IMR-90 (cell line): Measurements from ENCODE around the gene MRPL12. TPM values are rescaled to one million over a fixed set of nuclear protein-coding genes. Genes with fewer than 3 reads are reported as not detected.

ENCODE experiments used
- ATAC-seq: fragments of 200-7000 bp; cut with Tn5 transposase; 2 replicates; pipeline ENCODE4 v1.9.1; 2020; ENCODE audit warnings: low read depth, mild to moderate bottlenecking, moderate library complexity
- BruUV-seq: library from RNA; stranded (reverse); fragments of 400-500 nt; replicated peaks from 2 replicates; lab custom pipeline; 2021; lab: Mats Ljungman, UMichigan
- CTCF ChIA-PET: fragments of 300-600 bp; formaldehyde crosslinking; extraction: SDS; loops from one replicate; lab custom pipeline; 2021; ENCODE audit warnings: antibody characterized with exemption; lab: Yijun Ruan, JAX
- POLR2A ChIA-PET: fragments of 300-600 bp; sonication (Branson Sonifier 250); formaldehyde crosslinking; loops from one replicate; lab custom pipeline; 2022; ENCODE audit warnings: antibody characterized with exemption; ENCODE audit not compliant: unreplicated experiment; lab: Charles Lee
- DNase-seq: peaks from one replicate; pipeline ENCODE4 v3.0.0; 2013
- H2AFZ ChIP-seq: replicated peaks from 2 replicates; pipeline ENCODE3; 2013; ENCODE audit warnings: low read length, mild to moderate bottlenecking; ENCODE audit not compliant: poor library complexity
- H2AK5ac ChIP-seq: 2 replicates; pipeline ENCODE4 v1.6.1; 2013; ENCODE audit warnings: low read depth, low read length, inconsistent platforms
- H2AK9ac ChIP-seq: replicated peaks from 2 replicates; pipeline ENCODE3; 2013; ENCODE audit warnings: mild to moderate bottlenecking, low read depth, low read length, moderate library complexity; ENCODE audit not compliant: poor library complexity
- H2BK120ac ChIP-seq: 2 replicates; pipeline ENCODE4 v1.6.1; 2013; ENCODE audit warnings: low read depth, low read length, inconsistent platforms
- H2BK15ac ChIP-seq: 3 replicates; pipeline ENCODE4 v1.6.1; 2013; ENCODE audit warnings: low read depth, low read length, inconsistent platforms
- H2BK20ac ChIP-seq: 2 replicates; pipeline ENCODE4 v1.6.1; 2013; ENCODE audit warnings: low read depth, mild to moderate bottlenecking, inconsistent platforms, low read length, moderate library complexity
- H2BK5ac ChIP-seq: 2 replicates; pipeline ENCODE4 v1.6.1; 2013; ENCODE audit warnings: mild to moderate bottlenecking, low read depth, low read length, inconsistent platforms; ENCODE audit not compliant: poor library complexity, severe bottlenecking
- H3K14ac ChIP-seq: replicated peaks from 2 replicates; pipeline ENCODE4 v1.6.1; 2013; ENCODE audit warnings: low read depth, low read length, inconsistent platforms
- H3K18ac ChIP-seq: 2 replicates; pipeline ENCODE4 v1.6.1; 2013; ENCODE audit warnings: low read depth, low read length, control low read depth
- H3K23ac ChIP-seq: 2 replicates; pipeline ENCODE4 v1.6.1; 2013; ENCODE audit warnings: low read depth, low read length, inconsistent platforms
- H3K27ac ChIP-seq: 2 replicates; pipeline ENCODE4 v1.5.1; 2013; ENCODE audit warnings: mild to moderate bottlenecking, control low read depth, low read length; ENCODE audit not compliant: insufficient read depth
- H3K27me3 ChIP-seq: 2 replicates; pipeline ENCODE4 v1.6.1; 2013; ENCODE audit warnings: low read length; ENCODE audit not compliant: control insufficient read depth, insufficient read depth
- H3K36me3 ChIP-seq: 2 replicates; pipeline ENCODE4 v1.6.1; 2013; ENCODE audit warnings: low read length, mixed read lengths; ENCODE audit not compliant: control insufficient read depth, insufficient read depth
- H3K4ac ChIP-seq: 2 replicates; pipeline ENCODE4 v1.6.1; 2013; ENCODE audit warnings: low read depth, low read length, inconsistent platforms
- H3K4me1 ChIP-seq: 2 replicates; pipeline ENCODE4 v1.6.1; 2013; ENCODE audit warnings: low read length, mixed read lengths; ENCODE audit not compliant: control insufficient read depth, insufficient read depth
- H3K4me2 ChIP-seq: 2 replicates; pipeline ENCODE4 v1.6.1; 2013; ENCODE audit warnings: low read depth, mild to moderate bottlenecking, control low read depth, low read length, moderate library complexity
- H3K4me3 ChIP-seq: 2 replicates; pipeline ENCODE4 v1.5.1; 2013; ENCODE audit warnings: low read depth, mild to moderate bottlenecking, control low read depth, low read length, moderate library complexity; ENCODE audit not compliant: insufficient read depth
- H3K56ac ChIP-seq: 2 replicates; pipeline ENCODE4 v1.6.1; 2013; ENCODE audit warnings: low read length, inconsistent platforms; ENCODE audit not compliant: insufficient read depth; ENCODE audit errors: extremely low read depth
- H3K79me1 ChIP-seq, 2 experiments: 2 replicates each; pipeline ENCODE4 v1.6.1; 2013; ENCODE audit warnings: low read length in 2 of 2, inconsistent platforms in 1 of 2, low read depth in 1 of 2
- H3K9ac ChIP-seq: 2 replicates; pipeline ENCODE4 v1.6.1; 2013; ENCODE audit warnings: low read depth, low read length, control low read depth
- H3K9me1 ChIP-seq: 2 replicates; pipeline ENCODE4 v1.6.1; 2013; ENCODE audit warnings: low read length, inconsistent platforms; ENCODE audit not compliant: insufficient read depth
- H3K9me3 ChIP-seq: 2 replicates; pipeline ENCODE4 v1.6.1; 2013; ENCODE audit warnings: low read length; ENCODE audit not compliant: control insufficient read depth, insufficient read depth
- H4K20me1 ChIP-seq: 2 replicates; pipeline ENCODE4 v1.6.1; 2013; ENCODE audit warnings: low read length, inconsistent platforms; ENCODE audit not compliant: insufficient read depth
- H4K5ac ChIP-seq: 2 replicates; pipeline ENCODE4 v1.6.1; 2013; ENCODE audit warnings: mild to moderate bottlenecking, low read depth, low read length, control low read depth
- H4K8ac ChIP-seq, 2 experiments: 2 replicates each; pipeline ENCODE4 v1.6.1; 2013; ENCODE audit warnings: low read depth in 2 of 2, low read length in 2 of 2, control low read depth in 1 of 2, inconsistent platforms in 1 of 2
- H4K91ac ChIP-seq: 2 replicates; pipeline ENCODE4 v1.6.1; 2013; ENCODE audit warnings: low read depth, low read length, inconsistent platforms; ENCODE audit not compliant: insufficient read depth
- CEBPB ChIP-seq: IDR thresholded peaks from 2 replicates; pipeline ENCODE4 v1.6.1; 2012; ENCODE audit warnings: low read depth, low read length, improper control_type of control experiment
- CHD1 ChIP-seq: IDR thresholded peaks from 2 replicates; pipeline ENCODE4 v1.6.1; 2012; ENCODE audit warnings: low read depth, low read length, improper control_type of control experiment
- CTCF ChIP-seq: conservative IDR thresholded peaks from 2 replicates; pipeline ENCODE4 v1.5.1; 2012; ENCODE audit warnings: mild to moderate bottlenecking, low read depth, low read length, improper control_type of control experiment
- FOS ChIP-seq: fragments of 150-350 bp; IDR thresholded peaks from 2 replicates; pipeline ENCODE4 v1.6.1; 2016; ENCODE audit warnings: low read depth, low read length
- MXI1 ChIP-seq: IDR thresholded peaks from 2 replicates; pipeline ENCODE4 v1.6.1; 2012; ENCODE audit warnings: low read depth, mild to moderate bottlenecking, low read length, moderate library complexity, borderline replicate concordance
- POLR2A ChIP-seq: IDR thresholded peaks from 2 replicates; pipeline ENCODE4 v1.6.1; 2012; ENCODE audit warnings: mild to moderate bottlenecking, low read depth, low read length
- RAD21 ChIP-seq: IDR thresholded peaks from 2 replicates; pipeline ENCODE4 v1.6.1; 2012; ENCODE audit warnings: low read length, improper control_type of control experiment
- RCOR1 ChIP-seq: IDR thresholded peaks from 2 replicates; pipeline ENCODE4 v1.6.1; 2012; ENCODE audit warnings: mild to moderate bottlenecking, low read length, improper control_type of control experiment; ENCODE audit not compliant: insufficient replicate concordance
- RFX5 ChIP-seq: IDR thresholded peaks from 2 replicates; pipeline ENCODE4 v1.8.0; 2012; ENCODE audit warnings: low read depth, mild to moderate bottlenecking, low read length, moderate library complexity
- SMC3 ChIP-seq: fragments of 150-350 bp; IDR thresholded peaks from 2 replicates; pipeline ENCODE4 v1.6.1; 2016; ENCODE audit warnings: low read depth, mild to moderate bottlenecking, antibody characterized with exemption, low read length, moderate library complexity
- USF2 ChIP-seq: fragments of 150-350 bp; IDR thresholded peaks from 2 replicates; pipeline ENCODE4 v1.6.1; 2017; ENCODE audit warnings: mild to moderate bottlenecking, antibody characterized with exemption, low read length, low read depth
- WGBS, 2 experiments: methylation state at CpG; one replicate each; pipeline versions ENCODE4 v1.1.5 to v1.1.7; 2013; ENCODE audit warnings: missing lambda C conversion rate in 2 of 2; ENCODE audit not compliant: insufficient read length in 1 of 2; ENCODE audit errors: extremely low coverage in 2 of 2; 5-methylcytosine and 5-hydroxymethylcytosine counted together
- dilution Hi-C: fragments of 300-500 bp; cut with HindIII; formaldehyde crosslinking; loops from one replicate; pipeline ENCODE4 v1.14.3; 2018; ENCODE audit warnings: low sequenced_read_pairs; ENCODE audit not compliant: unreplicated experiment
- in situ Hi-C: fragments of 300-500 bp; cut with MboI; formaldehyde crosslinking; loops from 3 replicates; pipeline ENCODE4 v1.14.3; 2019; ENCODE audit warnings: low sequenced_read_pairs, inconsistent platforms, mixed read lengths
- intact Hi-C: fragments of 100-400 bp; cut with micrococcal nuclease; formaldehyde crosslinking; loops from 2 replicates; pipeline ENCODE4 v1.10.0; 2022
- polyA plus RNA-seq, 3 experiments: library from polyadenylated mRNA; depleted of rRNA; stranded (reverse); fragments of >200 nt; gene quantifications; 2 replicates each; pipeline ENCODE4 v1.2.3, GENCODE V29; 2012; ENCODE audit warnings: low replicate concordance in 1 of 3
- total RNA-seq: library from RNA; depleted of rRNA; stranded (reverse); fragments of >200 nt; gene quantifications from 2 replicates; pipeline ENCODE4 v1.2.3, GENCODE V29; 2012

MRPL12 gene
- total and polyA plus RNA-seq, 2 of the 4 experiments (the other 2 are of a cell fraction) = 17.2 to 111 TPM

- ChIA-PET CTCF (no interaction called here), POLR2A (no interaction called here)
- Histone ChIP-seq H3K9me3 (no peaks in the 10 kb centered on the region), H3K36me3 (peaks cover 30% of the 10 kb centered on the region), H2AK5ac (peak within 1 kb of the TSS; percentile 99), H2AFZ (peak within 1 kb of the TSS; percentile 96), H3K4ac (peak within 1 kb of the TSS; percentile 91), H2BK20ac (no peak within 1 kb of the TSS), H3K4me2 (peak within 1 kb of the TSS; percentile 90), H3K56ac (peak within 1 kb of the TSS; percentile 66), H3K9ac (peak within 1 kb of the TSS; percentile 85), H3K4me3 (peak within 1 kb of the TSS; percentile 75), H4K8ac (peak within 1 kb of the TSS; percentile 96 to 100), H4K5ac (peak within 1 kb of the TSS; percentile 66), H3K4me1 (peaks cover 10% of the 10 kb centered on the region), H3K9me1 (peaks cover 16% of the 10 kb centered on the region), H4K91ac (peak within 1 kb of the TSS; percentile 89), H3K18ac (no peak within 1 kb of the TSS; the same call in 1 of the 2 replicates), H3K27me3 (no peaks in the 10 kb centered on the region), H2AK9ac (peak within 1 kb of the TSS; percentile 98), H3K79me1 (peaks cover 29 to 54% of the 10 kb centered on the region in 2 experiments), H4K20me1 (peaks cover 4% of the 10 kb centered on the region; the same call in 1 of the 2 replicates), H2BK120ac (no peak within 1 kb of the TSS; the same call in 1 of the 2 replicates), H2BK5ac (peak within 1 kb of the TSS; percentile 43), H2BK15ac (no peak within 1 kb of the TSS; the same call in 2 of the 3 replicates), H3K27ac (peak within 1 kb of the TSS; percentile 79), H3K23ac (peak within 1 kb of the TSS; percentile 87), H3K14ac (peak within 1 kb of the TSS; percentile 91)
- intact Hi-C loops (loop anchor here (1.0 kb wide), 1 partner anchor 29 kb away; the partner anchor contains the start of genes NPLOC4 and TSPAN10), in situ Hi-C loops (no loop called here), dilution Hi-C loops (no loop called here)
- no TSS peak for BruUV-seq
- DNase-seq (peak; percentile 96), ATAC-seq (peak; percentile 98)
- 1% methylated on average over 77 of the region's 96 CpGs; no CpG with 5 or more reads in 1 of the 2 experiments for whole genome bisulfite sequencing, 2 experiments
- TF ChIP-seq CHD1 (no peak), RCOR1 (no peak), CTCF (no peak), FOS (peak; percentile 33; the same call in 1 of the 2 replicates), POLR2A (peak; percentile 81), CEBPB (no peak), RFX5 (no peak), SMC3 (no peak), RAD21 (no peak), USF2 (peak; percentile 36), MXI1 (peak; percentile 85; the same call in 1 of the 2 replicates)
These were observed 36.6 kb upstream of the MRPL12 start, which contains the start of the genes CCDC137 and OXLD1 for GRCh38 chr17:81666342-81667191. Gene CCDC137, plus strand, starts transcription at chr17:81666737. Its CDS starts 30 bp downstream, at chr17:81666767. Gene OXLD1, minus strand, starts transcription at chr17:81666605. Its CDS starts 28 bp downstream, at chr17:81666577.
